GM23338 (cell line): ENCODE data around the gene STRBP. TPM values are rescaled to one million over a fixed set of nuclear protein-coding genes. Genes with fewer than 3 reads are reported as not detected.

Experiments used
- ATAC-seq: fragments of 200-7000 bp; cut with Tn5 transposase; 3 replicates; pipeline ENCODE4 v1.9.1; 2020
- DNase-seq: peaks from one replicate; pipeline ENCODE4 v3.0.0-alpha.2; 2015; ENCODE audit warnings: low spot score
- H2AFZ ChIP-seq: fragments of 200-600 bp; sonication (generic); 2 replicates; pipeline ENCODE4 v1.8.0; 2016; ENCODE audit warnings: antibody characterized with exemption, mild to moderate bottlenecking, moderate library complexity
- H3F3A ChIP-seq: fragments of 200-600 bp; sonication (generic); replicated peaks from 2 replicates; pipeline ENCODE4 v1.8.0; 2017; ENCODE audit warnings: antibody characterized with exemption, mixed run types, low read depth
- H3K27ac ChIP-seq: fragments of 200-600 bp; sonication (generic); 2 replicates; pipeline ENCODE4 v1.6.1; 2016; ENCODE audit warnings: low read depth
- H3K27me3 ChIP-seq: fragments of 200-600 bp; sonication (generic); 2 replicates; pipeline ENCODE4 v1.8.0; 2016; ENCODE audit warnings: mild to moderate bottlenecking, mixed run types, moderate library complexity; ENCODE audit not compliant: insufficient read depth
- H3K36me3 ChIP-seq: fragments of 200-600 bp; sonication (generic); 2 replicates; pipeline ENCODE4 v1.8.0; 2016; ENCODE audit warnings: mild to moderate bottlenecking; ENCODE audit not compliant: insufficient read depth
- H3K4me1 ChIP-seq: fragments of 200-600 bp; sonication (generic); 2 replicates; pipeline ENCODE4 v1.8.0; 2016; ENCODE audit warnings: mild to moderate bottlenecking, moderate library complexity; ENCODE audit not compliant: insufficient read depth
- H3K4me2 ChIP-seq: fragments of 200-600 bp; sonication (generic); 2 replicates; pipeline ENCODE4 v1.7.1; 2017; ENCODE audit warnings: mixed run types
- H3K4me3 ChIP-seq: fragments of 200-600 bp; sonication (generic); 2 replicates; pipeline ENCODE4 v1.6.1; 2016; ENCODE audit warnings: mixed run types
- H3K79me2 ChIP-seq: fragments of 200-600 bp; sonication (generic); replicated peaks from 2 replicates; pipeline ENCODE4 v1.8.0; 2017; ENCODE audit warnings: mild to moderate bottlenecking; ENCODE audit not compliant: insufficient read depth
- H3K9me2 ChIP-seq: fragments of 200-600 bp; sonication (generic); 2 replicates; pipeline ENCODE4 v1.8.0; 2017; ENCODE audit not compliant: insufficient read depth
- H4K20me1 ChIP-seq: fragments of 200-600 bp; sonication (generic); replicated peaks from 2 replicates; pipeline ENCODE4 v1.8.0; 2017; ENCODE audit warnings: mild to moderate bottlenecking; ENCODE audit not compliant: insufficient read depth
- H3K27ac Mint-ChIP-seq: 2 replicates; pipeline ENCODE4 v1.8.0; 2020; ENCODE audit warnings: inconsistent platforms, mild to moderate bottlenecking, moderate library complexity, mixed read lengths
- H3K27me3 Mint-ChIP-seq: 3 replicates; pipeline ENCODE4 v1.8.0; 2022; ENCODE audit warnings: low read depth, mild to moderate bottlenecking, moderate library complexity, mixed read lengths, inconsistent platforms; ENCODE audit not compliant: insufficient read depth, poor library complexity
- H3K36me3 Mint-ChIP-seq: 3 replicates; pipeline ENCODE4 v1.8.0; 2021; ENCODE audit warnings: low read depth, mild to moderate bottlenecking, inconsistent platforms, moderate library complexity, mixed read lengths
- H3K4me1 Mint-ChIP-seq: 3 replicates; pipeline ENCODE4 v1.8.0; 2020; ENCODE audit warnings: mild to moderate bottlenecking, inconsistent platforms, mixed read lengths
- H3K4me3 Mint-ChIP-seq: 3 replicates; pipeline ENCODE4 v1.8.0; 2021; ENCODE audit warnings: moderate library complexity, mild to moderate bottlenecking, inconsistent platforms, mixed read lengths
- H3K9me3 Mint-ChIP-seq: 3 replicates; pipeline ENCODE4 v1.8.0; 2020; ENCODE audit warnings: moderate library complexity, mild to moderate bottlenecking, inconsistent platforms, mixed read lengths
- CREB1 ChIP-seq: fragments of 250-450 bp; sonication (Bioruptor Pico); IDR thresholded peaks from 2 replicates; pipeline ENCODE4 v1.5.0; 2020; ENCODE audit warnings: low read depth, mild to moderate bottlenecking, moderate library complexity
- CTCF ChIP-seq, 2 experiments: fragments of 200-600 bp in 1 of 2; sonication (generic) in 1 of 2; conservative IDR thresholded peaks; 2 replicates each; pipeline versions ENCODE4 v1.5.1 to v1.6.1; 2016 to 2017; ENCODE audit warnings: antibody characterized with exemption in 2 of 2, low read depth in 2 of 2, mild to moderate bottlenecking in 2 of 2, moderate library complexity in 1 of 2
- ETS1 ChIP-seq: IDR thresholded peaks from 2 replicates; pipeline ENCODE4 v1.6.1; 2016; ENCODE audit warnings: antibody characterized with exemption
- EZH2 ChIP-seq: fragments of 200-600 bp; sonication (generic); IDR thresholded peaks from one replicate; pipeline ENCODE4 v1.8.0; 2017; ENCODE audit warnings: antibody characterized with exemption, mild to moderate bottlenecking, low read depth; ENCODE audit not compliant: unreplicated experiment
- EZH2phosphoT487 ChIP-seq: fragments of 200-600 bp; sonication (generic); IDR thresholded peaks from one replicate; pipeline ENCODE4 v1.8.1; 2018; ENCODE audit warnings: antibody characterized with exemption; ENCODE audit not compliant: unreplicated experiment
- JUNB ChIP-seq: IDR thresholded peaks from one replicate; pipeline ENCODE4 v1.6.1; 2016; ENCODE audit warnings: antibody characterized with exemption; ENCODE audit not compliant: unreplicated experiment
- NANOG ChIP-seq: IDR thresholded peaks from 2 replicates; pipeline ENCODE4 v1.6.1; 2016; ENCODE audit warnings: antibody characterized with exemption, borderline replicate concordance
- POLR2AphosphoS5 ChIP-seq: IDR thresholded peaks from 2 replicates; pipeline ENCODE4 v1.6.1; 2016; ENCODE audit warnings: antibody characterized with exemption, low read depth
- REST ChIP-seq: IDR thresholded peaks from one replicate; pipeline ENCODE4 v1.6.1; 2018; ENCODE audit warnings: antibody characterized with exemption; ENCODE audit not compliant: unreplicated experiment
- STAT1 ChIP-seq: IDR thresholded peaks from one replicate; pipeline ENCODE4 v1.6.1; 2016; ENCODE audit warnings: antibody characterized with exemption; ENCODE audit not compliant: unreplicated experiment
- ZNF114 ChIP-seq: fragments of 250-450 bp; sonication (Bioruptor Pico); IDR thresholded peaks from 2 replicates; pipeline ENCODE4 v1.5.0; 2020; ENCODE audit warnings: mild to moderate bottlenecking, moderate library complexity
- ZNF331 ChIP-seq: fragments of 250-450 bp; sonication (Bioruptor Pico); IDR thresholded peaks from 2 replicates; pipeline ENCODE4 v1.5.0; 2020; ENCODE audit warnings: low read depth, mild to moderate bottlenecking, moderate library complexity
- ZNF462 ChIP-seq: fragments of 250-450 bp; sonication (Bioruptor Pico); IDR thresholded peaks from 2 replicates; pipeline ENCODE4 v1.5.0; 2020; ENCODE audit warnings: mild to moderate bottlenecking, moderate library complexity
- polyA plus RNA-seq: library from polyadenylated mRNA; unstranded; fragments of >200 nt; fragmentation: Nextera tagmentation; extraction: Ambion mirVana; gene quantifications from 2 replicates; pipeline ENCODE4 v1.2.1, GENCODE V29; 2016
- total RNA-seq: library from RNA; depleted of rRNA; stranded (reverse); fragments of >200 nt; shearing (Covaris generic); gene quantifications from 2 replicates; pipeline ENCODE4 v1.2.3, GENCODE V29; 2014

Gene STRBP
- total and polyA plus RNA-seq, 2 experiments from 2014 or later, result 80.5 to 116 TPM

- Histone ChIP-seq H3K9me2 (no peaks in the 10 kb centered on the region), H4K20me1 (no peaks in the 10 kb centered on the region; the same call in 1 of the 2 replicates), H3F3A (no peaks in the 10 kb centered on the region), H2AFZ (no peak overlapping the region), H3K27ac (no peak overlapping the region), H3K79me2 (no peaks in the 10 kb centered on the region), H3K4me2 (no peak overlapping the region), H3K4me1 (no peaks in the 10 kb centered on the region), H3K36me3 (peaks cover 7% of the 10 kb centered on the region; the same call in 1 of the 2 replicates), H3K4me3 (no peak overlapping the region), H3K27me3 (no peaks in the 10 kb centered on the region)
- TF ChIP-seq ZNF114 (CRISPR knock-in tag) (no peak), JUNB (no peak), ZNF331 (CRISPR knock-in tag) (no peak), NANOG (no peak), ETS1 (no peak), EZH2 (no peak), POLR2AphosphoS5 (no peak), REST (no peak), ZNF462 (CRISPR knock-in tag) (no peak), CTCF (conservative IDR thresholded peaks at IDR 0.05; ENCODE audit: low read depth in 2 of 2) (no peak), STAT1 (no peak), EZH2phosphoT487 (no peak), CREB1 (CRISPR knock-in tag) (no peak)
- no peak overlapping the region for H3K27ac Mint-ChIP-seq
- H3K4me3 Mint-ChIP-seq, result no peak overlapping the region
- ATAC-seq, result no peak
- peaks cover 13% of the 10 kb centered on the region; the same call in 2 of the 3 replicates for H3K36me3 Mint-ChIP-seq
- no peak for DNase-seq
- no peaks in the 10 kb centered on the region for H3K27me3 Mint-ChIP-seq
- no peaks in the 10 kb centered on the region for H3K9me3 Mint-ChIP-seq
- peaks cover 3% of the 10 kb centered on the region; the same call in 1 of the 3 replicates for H3K4me1 Mint-ChIP-seq
Measured at GRCh38 chr9:123135430-123135829, 133.0 kb downstream of the STRBP start.
